Hepatocyte (in vitro differentiated cells): ENCODE measurements around the gene MYO5C. TPM values are rescaled to one million over a fixed set of nuclear protein-coding genes. Genes with fewer than 3 reads are reported as not detected.
"Not testable (repeated sequence)": the region's sequence is repeated elsewhere in the genome, so short reads cannot be mapped to it uniquely, and the experiment has no call there.

Experiments used
- DNase-seq: peaks from one replicate; pipeline ENCODE4 v3.0.0-alpha.2; 2016; ENCODE audit warnings: low spot score
- H2AFZ ChIP-seq: fragments of 200-600 bp; sonication (generic); 2 replicates; pipeline ENCODE4 v1.6.0; 2016; ENCODE audit warnings: antibody characterized with exemption, mild to moderate bottlenecking
- H3K27ac ChIP-seq: fragments of 200-600 bp; sonication (generic); 2 replicates; pipeline ENCODE4 v1.5.1; 2016; ENCODE audit warnings: mild to moderate bottlenecking
- H3K27me3 ChIP-seq: fragments of 200-600 bp; sonication (generic); 2 replicates; pipeline ENCODE4 v1.6.1; 2016
- H3K36me3 ChIP-seq: fragments of 200-600 bp; sonication (generic); replicated peaks from 2 replicates; pipeline ENCODE4 v1.5.1; 2016; ENCODE audit warnings: low read depth; ENCODE audit not compliant: insufficient read depth
- H3K4me1 ChIP-seq: fragments of 200-600 bp; sonication (generic); 2 replicates; pipeline ENCODE4 v1.5.1; 2016; ENCODE audit warnings: mild to moderate bottlenecking, moderate library complexity; ENCODE audit not compliant: insufficient read depth
- H3K4me2 ChIP-seq: fragments of 200-600 bp; sonication (generic); 2 replicates; pipeline ENCODE4 v1.6.0; 2016
- H3K4me3 ChIP-seq: fragments of 200-600 bp; sonication (generic); 2 replicates; pipeline ENCODE4 v1.5.1; 2016; ENCODE audit warnings: mild to moderate bottlenecking
- H3K79me2 ChIP-seq: fragments of 200-600 bp; sonication (generic); 2 replicates; pipeline ENCODE4 v1.6.0; 2017; ENCODE audit warnings: mild to moderate bottlenecking
- H3K9me2 ChIP-seq: fragments of 200-600 bp; sonication (generic); replicated peaks from 2 replicates; pipeline ENCODE4 v1.6.0; 2017; ENCODE audit warnings: mild to moderate bottlenecking; ENCODE audit not compliant: insufficient read depth
- H3K9me3 ChIP-seq: fragments of 200-600 bp; sonication (generic); 2 replicates; pipeline ENCODE4 v1.5.1; 2016; ENCODE audit warnings: low read depth, mild to moderate bottlenecking
- H4K20me1 ChIP-seq: fragments of 200-600 bp; sonication (generic); 2 replicates; pipeline ENCODE4 v1.6.0; 2016; ENCODE audit warnings: mild to moderate bottlenecking; ENCODE audit not compliant: insufficient read depth, poor library complexity, severe bottlenecking
- EZH2 ChIP-seq: fragments of 200-600 bp; sonication (generic); IDR thresholded peaks from 2 replicates; pipeline ENCODE4 v1.6.1; 2016; ENCODE audit warnings: antibody characterized with exemption, mild to moderate bottlenecking, borderline replicate concordance
- EZH2phosphoT487 ChIP-seq: fragments of 200-600 bp; sonication (generic); IDR thresholded peaks from one replicate; pipeline ENCODE4 v1.6.1; 2018; ENCODE audit warnings: antibody characterized with exemption, mild to moderate bottlenecking, low read depth, moderate library complexity; ENCODE audit not compliant: unreplicated experiment, severe bottlenecking
- WGBS: methylation state at CpG from one replicate; pipeline ENCODE4 v1.1.6; 2016; ENCODE audit warnings: low lambda C conversion rate; ENCODE audit errors: missing lambda C conversion rate; 5-methylcytosine and 5-hydroxymethylcytosine counted together
- polyA plus RNA-seq: library from polyadenylated mRNA; unstranded; fragments of >200 nt; fragmentation: Nextera tagmentation; extraction: Ambion mirVana; gene quantifications from 2 replicates; pipeline ENCODE4 v1.2.1, GENCODE V29; 2016
- total RNA-seq: library from RNA; depleted of rRNA; stranded (reverse); fragments of >200 nt; gene quantifications from 2 replicates; pipeline ENCODE4 v1.2.3, GENCODE V29; 2014
- TF ChIP-seq, protein P1 (sequence below): fragments of 200-600 bp; sonication (generic); IDR thresholded peaks from 2 replicates; pipeline ENCODE4 v1.5.1; 2016; ENCODE audit warnings: antibody characterized with exemption, mild to moderate bottlenecking; ENCODE audit not compliant: poor library complexity

Gene MYO5C
- total and polyA plus RNA-seq, 2 experiments from 2014 or later = 10.2 to 18.2 TPM

DNA sequence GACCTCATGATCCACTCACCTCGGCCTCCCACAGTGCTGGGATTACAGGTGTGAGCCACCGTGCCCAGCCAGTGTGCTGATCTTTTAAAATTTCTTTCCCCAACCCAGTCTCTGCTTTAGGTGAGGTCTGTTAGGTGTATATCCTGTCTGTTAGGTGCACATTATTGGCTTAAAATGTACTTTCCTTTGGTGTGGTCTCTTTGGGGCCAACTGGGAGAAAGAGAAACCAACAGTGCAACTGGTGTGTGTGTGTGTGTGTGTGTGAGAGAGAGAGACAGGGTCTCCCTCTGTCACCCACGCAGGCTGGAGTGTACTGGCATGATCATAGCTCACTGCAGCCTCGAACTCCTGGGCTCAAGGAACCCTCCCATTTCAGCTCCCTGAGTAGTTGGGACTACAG, 54.1 kb downstream of the MYO5C start:
- H3K27me3 ChIP-seq = no peaks in the 10 kb centered on the region
- H3K4me2 ChIP-seq = no peak overlapping the region
- H3K9me2 ChIP-seq = no peaks in the 10 kb centered on the region
- H3K4me1 ChIP-seq = no peaks in the 10 kb centered on the region
- H3K36me3 ChIP-seq = no peaks in the 10 kb centered on the region
- no peak for TF ChIP-seq EZH2phosphoT487
- H3K79me2 ChIP-seq = no peaks in the 10 kb centered on the region
- no peaks in the 10 kb centered on the region for H3K9me3 ChIP-seq
- H3K27ac ChIP-seq = no peak overlapping the region
- H4K20me1 ChIP-seq = no peaks in the 10 kb centered on the region
- 93% methylated on average over 4 of the region's 4 CpGs for WGBS
- H3K4me3 ChIP-seq = no peak overlapping the region
- no peak for DNase-seq
- no peak overlapping the region for H2AFZ ChIP-seq

DNA sequence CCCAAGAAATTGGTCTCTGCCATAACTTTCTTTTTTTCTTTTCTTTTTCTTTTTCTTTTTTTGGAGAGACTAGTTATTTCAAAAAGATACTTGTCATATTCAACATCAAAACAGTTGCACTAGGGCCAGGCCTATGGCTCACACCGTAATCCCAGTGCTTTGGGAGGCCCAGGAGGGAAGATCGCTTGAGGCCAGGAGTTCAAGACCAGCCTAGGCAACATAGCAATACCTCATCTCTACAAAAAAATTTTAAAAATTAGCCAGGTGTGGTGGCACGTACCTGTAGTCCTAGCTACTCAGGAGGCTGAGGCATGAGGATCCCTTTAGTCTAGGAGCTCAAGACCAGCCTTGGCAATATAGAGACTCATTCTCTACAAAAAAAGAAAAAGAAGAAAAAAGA, 55.4 kb downstream of the MYO5C start:
- H3K36me3 ChIP-seq = no peaks in the 10 kb centered on the region
- TF ChIP-seq EZH2phosphoT487 (no peak), EZH2 (no peak)
- TF ChIP-seq, protein P1, sequence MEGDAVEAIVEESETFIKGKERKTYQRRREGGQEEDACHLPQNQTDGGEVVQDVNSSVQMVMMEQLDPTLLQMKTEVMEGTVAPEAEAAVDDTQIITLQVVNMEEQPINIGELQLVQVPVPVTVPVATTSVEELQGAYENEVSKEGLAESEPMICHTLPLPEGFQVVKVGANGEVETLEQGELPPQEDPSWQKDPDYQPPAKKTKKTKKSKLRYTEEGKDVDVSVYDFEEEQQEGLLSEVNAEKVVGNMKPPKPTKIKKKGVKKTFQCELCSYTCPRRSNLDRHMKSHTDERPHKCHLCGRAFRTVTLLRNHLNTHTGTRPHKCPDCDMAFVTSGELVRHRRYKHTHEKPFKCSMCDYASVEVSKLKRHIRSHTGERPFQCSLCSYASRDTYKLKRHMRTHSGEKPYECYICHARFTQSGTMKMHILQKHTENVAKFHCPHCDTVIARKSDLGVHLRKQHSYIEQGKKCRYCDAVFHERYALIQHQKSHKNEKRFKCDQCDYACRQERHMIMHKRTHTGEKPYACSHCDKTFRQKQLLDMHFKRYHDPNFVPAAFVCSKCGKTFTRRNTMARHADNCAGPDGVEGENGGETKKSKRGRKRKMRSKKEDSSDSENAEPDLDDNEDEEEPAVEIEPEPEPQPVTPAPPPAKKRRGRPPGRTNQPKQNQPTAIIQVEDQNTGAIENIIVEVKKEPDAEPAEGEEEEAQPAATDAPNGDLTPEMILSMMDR = no peak

DNA sequence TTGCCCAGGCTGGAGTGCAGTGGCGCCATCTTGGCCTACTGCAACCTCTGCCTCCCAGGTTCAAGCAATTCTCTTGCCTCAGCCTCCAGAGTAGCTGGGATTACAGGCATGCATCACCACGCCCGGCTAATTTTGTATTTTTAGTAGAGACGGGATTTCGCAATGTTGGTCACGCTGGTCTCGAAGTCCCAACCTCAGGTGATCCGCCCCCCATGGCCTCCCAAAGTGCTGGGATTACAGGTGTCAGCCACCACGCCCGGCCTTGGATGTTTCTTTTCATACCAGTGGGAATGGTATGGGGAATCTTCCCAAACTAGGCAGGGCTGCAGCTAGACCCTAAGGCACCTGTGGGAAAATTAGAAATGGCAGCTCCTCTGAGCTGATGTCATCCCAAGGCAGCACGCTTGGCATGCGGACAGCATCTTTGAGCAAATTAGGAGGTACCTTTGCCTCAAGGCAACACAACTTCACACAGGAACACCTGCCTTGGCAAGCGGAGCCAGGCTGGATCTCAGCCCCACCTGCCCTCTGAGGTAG, 56.5 kb downstream of the MYO5C start:
- not testable (repeated sequence) for H3K27ac ChIP-seq, H3K4me3 ChIP-seq, H3K9me2 ChIP-seq, H3K36me3 ChIP-seq, H3K79me2 ChIP-seq, DNase-seq, H3K4me1 ChIP-seq, H2AFZ ChIP-seq, H3K4me2 ChIP-seq, H4K20me1 ChIP-seq, H3K27me3 ChIP-seq, H3K9me3 ChIP-seq
- WGBS = 99% methylated on average over 13 of the region's 13 CpGs

More for the DNA sequence above, 55.4 kb downstream of the MYO5C start:
- H3K4me3 ChIP-seq = no peak overlapping the region
- no peak for DNase-seq
- no peaks in the 10 kb centered on the region for H3K9me3 ChIP-seq
- H3K79me2 ChIP-seq = no peaks in the 10 kb centered on the region
- 93% methylated on average over 3 of the region's 3 CpGs for WGBS
- no peaks in the 10 kb centered on the region for H4K20me1 ChIP-seq
- no peak overlapping the region for H3K4me2 ChIP-seq
- no peaks in the 10 kb centered on the region for H3K9me2 ChIP-seq
- no peaks in the 10 kb centered on the region for H3K27me3 ChIP-seq
- no peak overlapping the region for H2AFZ ChIP-seq
- no peak overlapping the region for H3K27ac ChIP-seq
- no peaks in the 10 kb centered on the region for H3K4me1 ChIP-seq

DNA sequence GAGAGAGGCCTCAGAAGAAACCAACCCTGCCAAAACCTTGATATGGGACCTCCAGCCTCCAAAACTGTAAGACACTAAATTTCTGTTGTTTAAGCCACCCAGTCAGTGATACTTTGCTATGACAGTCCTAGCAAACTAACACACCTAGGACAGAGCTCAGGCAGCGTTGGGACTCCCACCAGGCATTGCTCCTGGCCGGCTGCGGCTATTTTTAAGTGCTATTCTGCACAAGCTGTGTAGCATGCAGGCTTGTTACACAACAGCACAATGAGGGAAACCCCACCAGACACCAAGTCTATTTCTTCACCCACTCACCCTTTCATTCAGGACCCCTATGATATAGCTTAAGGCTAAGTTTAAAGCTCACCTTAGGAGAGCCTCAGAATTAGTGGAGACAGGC, 57.5 kb downstream of the MYO5C start:
- Histone ChIP-seq H3K27me3 (no peaks in the 10 kb centered on the region), H3K27ac (no peak overlapping the region), H3K9me3 (no peaks in the 10 kb centered on the region), H3K4me1 (no peaks in the 10 kb centered on the region), H3K4me2 (no peak overlapping the region), H3K4me3 (no peak overlapping the region), H2AFZ (no peak overlapping the region), H3K79me2 (no peaks in the 10 kb centered on the region), H3K36me3 (no peaks in the 10 kb centered on the region), H3K9me2 (no peaks in the 10 kb centered on the region), H4K20me1 (no peaks in the 10 kb centered on the region)
- 97% methylated on average over 3 of the region's 3 CpGs for WGBS
- DNase-seq = no peak
- TF ChIP-seq, protein P1 = no peak
- TF ChIP-seq EZH2phosphoT487 (no peak), EZH2 (no peak)
